ENCODE results near the gene ABI3BP.

Gene ABI3BP

DNA sequence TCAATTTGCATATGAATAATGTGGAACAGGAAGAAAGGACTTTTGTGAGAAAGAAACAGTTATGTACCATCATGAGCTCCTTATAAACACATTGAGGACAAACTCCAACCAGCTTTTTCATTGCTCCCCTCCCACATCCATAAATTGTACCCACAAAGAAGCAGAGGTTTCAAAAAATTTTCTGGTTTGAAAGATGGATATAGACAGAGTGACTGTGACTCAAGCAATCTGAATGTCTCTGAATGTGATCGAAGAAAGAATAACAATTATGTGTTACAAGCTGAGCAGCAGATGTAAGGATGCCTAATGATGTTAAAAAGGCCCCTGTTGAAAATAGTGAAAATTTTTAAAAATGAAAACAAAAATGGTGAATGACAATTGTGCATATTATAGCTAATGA is 156.6 kb downstream of the ABI3BP start:
- no peak for TF ChIP-seq ZBTB7A (IDR thresholded peaks at IDR 0.05; ENCODE audit: low read depth)

DNA sequence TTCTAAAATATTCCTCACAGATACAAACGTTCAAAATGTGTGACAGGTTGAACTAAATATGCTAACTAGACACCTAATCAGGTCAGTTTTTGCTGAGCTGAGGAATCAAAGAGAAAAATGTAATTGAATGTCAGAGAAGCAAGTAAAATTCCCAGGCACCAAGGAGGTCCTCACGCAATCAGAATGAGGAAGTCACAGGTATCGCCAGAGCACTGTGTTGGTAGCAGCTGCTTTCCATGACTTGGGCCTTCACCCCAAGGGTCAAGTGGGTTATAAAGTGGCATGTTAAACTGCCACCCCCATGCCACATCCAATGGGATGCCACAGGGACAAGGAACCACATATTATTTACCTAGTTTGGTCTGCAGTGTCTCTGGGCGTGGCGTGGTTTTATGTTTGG is 158.9 kb downstream of the ABI3BP start:
- TF ChIP-seq YY1 (IDR thresholded peaks at IDR 0.05; ENCODE audit: low read depth) (no peak), TEAD4 (IDR thresholded peaks at IDR 0.05) (no peak), EP300 (IDR thresholded peaks at IDR 0.05; ENCODE audit: borderline replicate concordance) (no peak), NFIC (IDR thresholded peaks at IDR 0.05) (no peak), ZBTB7A (IDR thresholded peaks at IDR 0.05; ENCODE audit: low read depth) (no peak), FOXM1 (IDR thresholded peaks at IDR 0.05; ENCODE audit: borderline replicate concordance, low read depth) (no peak), RAD21 (IDR thresholded peaks at IDR 0.05; ENCODE audit: low read depth) (no peak), CEBPB (IDR thresholded peaks at IDR 0.05) (no peak)
- TF ChIP-seq, protein P1, sequence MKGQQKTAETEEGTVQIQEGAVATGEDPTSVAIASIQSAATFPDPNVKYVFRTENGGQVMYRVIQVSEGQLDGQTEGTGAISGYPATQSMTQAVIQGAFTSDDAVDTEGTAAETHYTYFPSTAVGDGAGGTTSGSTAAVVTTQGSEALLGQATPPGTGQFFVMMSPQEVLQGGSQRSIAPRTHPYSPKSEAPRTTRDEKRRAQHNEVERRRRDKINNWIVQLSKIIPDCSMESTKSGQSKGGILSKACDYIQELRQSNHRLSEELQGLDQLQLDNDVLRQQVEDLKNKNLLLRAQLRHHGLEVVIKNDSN (IDR thresholded peaks at IDR 0.05), result no peak
- TF ChIP-seq, protein P2, sequence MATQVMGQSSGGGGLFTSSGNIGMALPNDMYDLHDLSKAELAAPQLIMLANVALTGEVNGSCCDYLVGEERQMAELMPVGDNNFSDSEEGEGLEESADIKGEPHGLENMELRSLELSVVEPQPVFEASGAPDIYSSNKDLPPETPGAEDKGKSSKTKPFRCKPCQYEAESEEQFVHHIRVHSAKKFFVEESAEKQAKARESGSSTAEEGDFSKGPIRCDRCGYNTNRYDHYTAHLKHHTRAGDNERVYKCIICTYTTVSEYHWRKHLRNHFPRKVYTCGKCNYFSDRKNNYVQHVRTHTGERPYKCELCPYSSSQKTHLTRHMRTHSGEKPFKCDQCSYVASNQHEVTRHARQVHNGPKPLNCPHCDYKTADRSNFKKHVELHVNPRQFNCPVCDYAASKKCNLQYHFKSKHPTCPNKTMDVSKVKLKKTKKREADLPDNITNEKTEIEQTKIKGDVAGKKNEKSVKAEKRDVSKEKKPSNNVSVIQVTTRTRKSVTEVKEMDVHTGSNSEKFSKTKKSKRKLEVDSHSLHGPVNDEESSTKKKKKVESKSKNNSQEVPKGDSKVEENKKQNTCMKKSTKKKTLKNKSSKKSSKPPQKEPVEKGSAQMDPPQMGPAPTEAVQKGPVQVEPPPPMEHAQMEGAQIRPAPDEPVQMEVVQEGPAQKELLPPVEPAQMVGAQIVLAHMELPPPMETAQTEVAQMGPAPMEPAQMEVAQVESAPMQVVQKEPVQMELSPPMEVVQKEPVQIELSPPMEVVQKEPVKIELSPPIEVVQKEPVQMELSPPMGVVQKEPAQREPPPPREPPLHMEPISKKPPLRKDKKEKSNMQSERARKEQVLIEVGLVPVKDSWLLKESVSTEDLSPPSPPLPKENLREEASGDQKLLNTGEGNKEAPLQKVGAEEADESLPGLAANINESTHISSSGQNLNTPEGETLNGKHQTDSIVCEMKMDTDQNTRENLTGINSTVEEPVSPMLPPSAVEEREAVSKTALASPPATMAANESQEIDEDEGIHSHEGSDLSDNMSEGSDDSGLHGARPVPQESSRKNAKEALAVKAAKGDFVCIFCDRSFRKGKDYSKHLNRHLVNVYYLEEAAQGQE (IDR thresholded peaks at IDR 0.05; ENCODE audit: low read depth), result no peak

DNA sequence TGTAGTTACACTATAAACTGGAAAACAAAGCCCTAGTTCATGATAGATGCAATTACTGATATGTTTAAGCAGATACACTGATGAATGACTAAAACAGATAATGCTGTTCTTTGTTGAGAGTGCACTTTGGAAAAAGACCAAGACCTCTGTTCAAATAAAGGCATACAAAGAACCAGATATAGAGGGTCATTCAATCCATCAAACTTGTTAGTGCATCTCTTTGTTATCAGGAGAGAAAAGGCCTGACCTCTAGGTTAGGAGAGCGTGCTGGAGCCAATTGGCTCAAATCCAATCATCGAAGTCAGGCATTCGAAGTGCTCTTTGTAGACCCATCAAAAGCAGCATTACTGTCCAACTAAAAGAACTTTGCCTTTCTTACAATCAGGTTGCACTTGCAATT is 159.7 kb downstream of the ABI3BP start:
- no peak for TF ChIP-seq TEAD4 (IDR thresholded peaks at IDR 0.05)
- TF ChIP-seq, protein P1 (IDR thresholded peaks at IDR 0.05), result no peak
- no peak for TF ChIP-seq FOXM1 (IDR thresholded peaks at IDR 0.05; ENCODE audit: borderline replicate concordance, low read depth)
- TF ChIP-seq, protein P2 (IDR thresholded peaks at IDR 0.05; ENCODE audit: low read depth), result no peak
- TF ChIP-seq ZBTB7A (IDR thresholded peaks at IDR 0.05; ENCODE audit: low read depth), result no peak
- TF ChIP-seq CREB1 (IDR thresholded peaks at IDR 0.05; ENCODE audit: low read depth), result no peak
- TF ChIP-seq TAF1 (IDR thresholded peaks at IDR 0.05; ENCODE audit: low read depth), result no peak
- TF ChIP-seq CEBPB (IDR thresholded peaks at IDR 0.05), result no peak
- TF ChIP-seq, protein P3, sequence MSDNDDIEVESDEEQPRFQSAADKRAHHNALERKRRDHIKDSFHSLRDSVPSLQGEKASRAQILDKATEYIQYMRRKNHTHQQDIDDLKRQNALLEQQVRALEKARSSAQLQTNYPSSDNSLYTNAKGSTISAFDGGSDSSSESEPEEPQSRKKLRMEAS (IDR thresholded peaks at IDR 0.05), result no peak

DNA sequence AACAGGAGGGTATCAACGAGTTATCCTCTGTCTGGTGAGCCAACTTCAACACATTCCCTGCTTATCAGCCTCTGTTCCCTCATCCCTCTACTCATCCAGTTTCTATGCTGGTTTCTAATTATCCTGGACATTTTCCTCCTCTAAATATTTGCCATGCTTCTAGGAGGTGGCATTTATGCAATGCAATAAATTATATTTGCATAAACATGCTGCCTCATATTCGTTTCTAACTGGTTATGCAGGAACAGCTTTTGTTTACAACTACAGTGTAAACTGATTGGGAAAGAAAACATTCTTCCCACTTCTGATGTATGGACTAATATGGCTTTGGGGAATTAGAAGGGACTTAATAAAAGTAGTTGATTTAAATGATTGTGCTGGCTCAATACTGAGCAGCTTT is 161.6 kb downstream of the ABI3BP start:
- TF ChIP-seq EP300 (IDR thresholded peaks at IDR 0.05; ENCODE audit: borderline replicate concordance) (no peak), FOXM1 (IDR thresholded peaks at IDR 0.05; ENCODE audit: borderline replicate concordance, low read depth) (no peak), TCF12 (IDR thresholded peaks at IDR 0.05; ENCODE audit: low read depth) (no peak), TEAD4 (IDR thresholded peaks at IDR 0.05) (no peak), EGR1 (IDR thresholded peaks at IDR 0.05) (no peak), YY1 (IDR thresholded peaks at IDR 0.05; ENCODE audit: low read depth) (no peak), RAD21 (IDR thresholded peaks at IDR 0.05; ENCODE audit: low read depth) (no peak), CREB1 (IDR thresholded peaks at IDR 0.05; ENCODE audit: low read depth) (no peak), ZBTB7A (IDR thresholded peaks at IDR 0.05; ENCODE audit: low read depth) (no peak), NFIC (IDR thresholded peaks at IDR 0.05) (no peak), TAF1 (IDR thresholded peaks at IDR 0.05; ENCODE audit: low read depth) (no peak), CEBPB (IDR thresholded peaks at IDR 0.05) (no peak)
- TF ChIP-seq, protein P1 (IDR thresholded peaks at IDR 0.05), result no peak
- TF ChIP-seq, protein P2 (IDR thresholded peaks at IDR 0.05; ENCODE audit: low read depth), result no peak
- TF ChIP-seq, protein P3 (IDR thresholded peaks at IDR 0.05), result no peak

DNA sequence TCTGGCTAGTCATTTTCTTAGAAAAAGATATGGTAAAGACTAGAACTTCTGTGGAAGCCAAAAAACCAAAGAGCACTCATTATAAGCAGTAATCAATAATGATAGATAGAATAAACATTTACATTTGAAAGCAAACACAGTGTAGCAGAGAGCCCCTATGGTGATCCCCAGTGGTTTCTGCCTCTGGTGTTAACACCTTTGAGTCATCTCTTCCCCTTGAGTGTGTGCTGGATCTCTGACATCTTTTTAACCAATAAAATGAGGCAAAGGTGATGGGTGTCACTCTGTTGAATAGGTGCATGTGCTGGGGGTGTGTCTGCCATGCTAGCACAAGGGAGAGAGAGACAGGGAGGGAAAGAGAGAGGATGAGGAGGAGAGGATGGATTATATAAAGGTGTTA is 162.3 kb downstream of the ABI3BP start:
- no peak for TF ChIP-seq EGR1 (IDR thresholded peaks at IDR 0.05)
- no peak for TF ChIP-seq TCF12 (IDR thresholded peaks at IDR 0.05; ENCODE audit: low read depth)
- TF ChIP-seq, protein P3 (IDR thresholded peaks at IDR 0.05), result no peak
- no peak for TF ChIP-seq TAF1 (IDR thresholded peaks at IDR 0.05; ENCODE audit: low read depth)
- no peak for TF ChIP-seq YY1 (IDR thresholded peaks at IDR 0.05; ENCODE audit: low read depth)
- no peak for TF ChIP-seq CEBPB (IDR thresholded peaks at IDR 0.05)
- no peak for TF ChIP-seq NFIC (IDR thresholded peaks at IDR 0.05)
- no peak for TF ChIP-seq CREB1 (IDR thresholded peaks at IDR 0.05; ENCODE audit: low read depth)
- TF ChIP-seq, protein P1 (IDR thresholded peaks at IDR 0.05), result no peak
- TF ChIP-seq, protein P2 (IDR thresholded peaks at IDR 0.05; ENCODE audit: low read depth), result no peak
- no peak for TF ChIP-seq TEAD4 (IDR thresholded peaks at IDR 0.05)
- no peak for TF ChIP-seq ZBTB7A (IDR thresholded peaks at IDR 0.05; ENCODE audit: low read depth)
- no peak for TF ChIP-seq FOXM1 (IDR thresholded peaks at IDR 0.05; ENCODE audit: borderline replicate concordance, low read depth)
- TF ChIP-seq RAD21 (IDR thresholded peaks at IDR 0.05; ENCODE audit: low read depth), result no peak
- no peak for TF ChIP-seq EP300 (IDR thresholded peaks at IDR 0.05; ENCODE audit: borderline replicate concordance)

All from Ishikawa (cell line).